T47D (cell line): ENCODE results near the gene AGMO.

Source experiments
- DNase-seq, 2 experiments: peaks; one replicate each; pipeline versions ENCODE4 v3.0.0 to v3.0.0-alpha.2; 2011 to 2012; ENCODE audit warnings: low read depth in 1 of 2, low spot score in 1 of 2
- JUND ChIP-seq: IDR thresholded peaks from 2 replicates; pipeline ENCODE4 v1.6.1; 2012; ENCODE audit warnings: low read depth
- in situ Hi-C: cut with HindIII; loops from 2 replicates; pipeline ENCODE4 v1.10.0; 2016; ENCODE audit warnings: low sequenced_read_pairs, low pct_unique_long_range_greater_than_20kb

Gene AGMO

GRCh38 chr7:15178065-15178464 is 383.8 kb downstream of the AGMO start:
- TF ChIP-seq JUND, result no peak
- in situ Hi-C loops, result no loop called here
- DNase-seq, result no peak

GRCh38 chr7:15176089-15176488 is 385.7 kb downstream of the AGMO start:
- no peak for DNase-seq
- in situ Hi-C loops, result no loop called here
- TF ChIP-seq JUND, result no peak

- DNase-seq, result no peak
- no peak for TF ChIP-seq JUND
- in situ Hi-C loops, result no loop called here
These were observed 386.7 kb downstream of the AGMO start for GRCh38 chr7:15175152-15175551.

GRCh38 chr7:15174485-15174884 is 387.3 kb downstream of the AGMO start:
- DNase-seq, result no peak
- no peak for TF ChIP-seq JUND
- in situ Hi-C loops, result no loop called here

GRCh38 chr7:15168489-15168888 is 393.3 kb downstream of the AGMO start:
- peak in 1 of 2 experiments; percentile 18 for DNase-seq
- in situ Hi-C loops, result no loop called here
- no peak for TF ChIP-seq JUND

GRCh38 chr7:15167912-15168311 is 393.9 kb downstream of the AGMO start:
- in situ Hi-C loops, result no loop called here
- DNase-seq, result no peak
- TF ChIP-seq JUND, result no peak

- DNase-seq, result no peak
- in situ Hi-C loops, result no loop called here
- no peak for TF ChIP-seq JUND
These were observed 395.2 kb downstream of the AGMO start for GRCh38 chr7:15166620-15167019.

GRCh38 chr7:15159261-15159660 is 402.6 kb downstream of the AGMO start:
- in situ Hi-C loops, result no loop called here
- no peak for DNase-seq
- TF ChIP-seq JUND, result no peak

- DNase-seq, result no peak
- TF ChIP-seq JUND, result no peak
- in situ Hi-C loops, result no loop called here
These were observed 403.5 kb downstream of the AGMO start for GRCh38 chr7:15158141-15158810.
